Measurements from ENCODE around the gene FBXO38. TPM values are rescaled to one million over a fixed set of nuclear protein-coding genes. Genes with fewer than 3 reads are reported as not detected.

The FBXO38 gene
- total RNA-seq, 1 experiment from 2014 or later: 130 TPM

DNA sequence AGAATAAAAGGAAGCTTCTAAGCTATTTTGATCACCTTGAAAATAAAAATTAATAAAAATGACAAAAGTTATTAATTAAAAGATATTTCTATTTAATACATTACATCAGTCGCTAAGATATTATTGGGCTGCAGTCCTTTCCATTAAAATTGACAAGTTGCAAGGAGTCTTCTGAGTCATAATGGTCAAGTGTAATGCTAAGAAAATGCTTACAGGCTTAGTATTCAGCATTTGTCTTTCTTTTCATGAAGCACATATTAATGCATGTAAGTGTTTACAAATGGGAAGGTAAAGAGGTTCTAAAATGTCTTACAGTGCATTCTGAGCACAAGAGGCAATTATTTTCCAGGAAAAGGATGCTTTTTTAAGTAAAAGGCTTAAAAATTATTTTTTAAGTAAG, 31.1 kb upstream of the FBXO38 start:
- Histone ChIP-seq H3K4me3 (ENCODE audit: low read length) (no peak overlapping the region), H3K9ac (ENCODE audit: low read length) (no peak overlapping the region), H3K4me2 (ENCODE audit: low read depth, low read length, poor library complexity, severe bottlenecking) (no peak overlapping the region), H3K9me2 (replicated peaks; ENCODE audit: insufficient read depth, low read length) (no peaks in the 10 kb centered on the region), H3K4me1 (ENCODE audit: low read length) (no peaks in the 10 kb centered on the region), H4K20me1 (ENCODE audit: insufficient read depth, low read depth, low read length) (no peaks in the 10 kb centered on the region), H2AFZ (ENCODE audit: low read length) (no peak overlapping the region), H3K79me2 (ENCODE audit: low read length) (no peaks in the 10 kb centered on the region), H3K36me3 (ENCODE audit: insufficient read depth, low read length) (no peaks in the 10 kb centered on the region), H3K27me3 (ENCODE audit: low read length) (no peaks in the 10 kb centered on the region), H3K9me3 (ENCODE audit: low read length) (no peaks in the 10 kb centered on the region), H3K27ac (ENCODE audit: low read length) (no peak overlapping the region)
- no peak for DNase-seq

DNA sequence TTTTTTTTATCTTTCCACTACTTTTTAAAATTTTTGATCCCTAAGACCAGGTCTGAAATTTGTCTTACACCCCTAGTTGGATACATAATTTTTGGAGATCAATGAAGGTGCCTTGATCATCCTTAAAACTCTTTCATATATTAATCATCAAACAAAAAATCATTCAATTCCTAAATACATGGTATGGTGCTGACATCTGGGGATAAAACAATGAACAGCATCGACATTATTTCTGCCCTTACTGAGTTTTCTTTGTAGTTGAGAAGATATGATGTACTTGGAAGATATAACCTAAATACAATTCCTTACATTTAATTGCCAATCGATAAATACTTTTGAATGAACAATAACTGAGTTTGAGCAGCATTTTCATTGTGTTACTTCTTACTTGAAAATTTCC, 30.1 kb upstream of the FBXO38 start:
- Histone ChIP-seq H3K36me3 (ENCODE audit: insufficient read depth, low read length) (no peaks in the 10 kb centered on the region), H3K9ac (ENCODE audit: low read length) (no peak overlapping the region), H3K27me3 (ENCODE audit: low read length) (no peaks in the 10 kb centered on the region), H2AFZ (ENCODE audit: low read length) (no peak overlapping the region), H3K79me2 (ENCODE audit: low read length) (no peaks in the 10 kb centered on the region), H3K27ac (ENCODE audit: low read length) (no peak overlapping the region), H3K9me2 (replicated peaks; ENCODE audit: insufficient read depth, low read length) (no peaks in the 10 kb centered on the region), H4K20me1 (ENCODE audit: insufficient read depth, low read depth, low read length) (no peaks in the 10 kb centered on the region), H3K4me2 (ENCODE audit: low read depth, low read length, poor library complexity, severe bottlenecking) (no peak overlapping the region), H3K4me1 (ENCODE audit: low read length) (no peaks in the 10 kb centered on the region), H3K9me3 (ENCODE audit: low read length) (no peaks in the 10 kb centered on the region), H3K4me3 (ENCODE audit: low read length) (no peak overlapping the region)
- DNase-seq: no peak

DNA sequence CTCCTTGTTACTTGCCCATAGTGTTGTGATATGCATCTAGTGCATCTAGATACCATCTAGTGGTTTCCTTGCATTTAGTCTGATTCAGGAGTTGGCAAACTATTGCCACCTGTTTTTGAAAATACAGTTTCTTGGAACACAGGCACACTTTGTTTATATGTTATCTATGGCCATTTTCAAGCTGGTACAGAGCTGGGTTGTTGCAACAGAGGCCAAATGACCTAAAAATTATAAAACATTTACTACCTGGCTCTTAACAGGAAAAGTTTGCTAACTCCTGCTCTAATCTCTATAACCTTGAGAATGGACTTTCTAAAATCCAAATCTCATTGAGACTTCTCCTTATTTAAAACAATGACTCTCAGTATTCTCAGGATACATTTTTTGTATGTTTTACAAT, 19.4 kb upstream of the FBXO38 start:
- Histone ChIP-seq H3K4me2 (ENCODE audit: low read depth, low read length, poor library complexity, severe bottlenecking) (no peak overlapping the region), H3K9me3 (ENCODE audit: low read length) (no peaks in the 10 kb centered on the region; the same call in 1 of the 2 replicates), H3K4me1 (ENCODE audit: low read length) (no peaks in the 10 kb centered on the region), H3K9ac (ENCODE audit: low read length) (no peak overlapping the region), H3K27me3 (ENCODE audit: low read length) (no peaks in the 10 kb centered on the region), H3K36me3 (ENCODE audit: insufficient read depth, low read length) (no peaks in the 10 kb centered on the region), H4K20me1 (ENCODE audit: insufficient read depth, low read depth, low read length) (no peaks in the 10 kb centered on the region), H3K4me3 (ENCODE audit: low read length) (no peak overlapping the region), H3K79me2 (ENCODE audit: low read length) (no peaks in the 10 kb centered on the region), H3K27ac (ENCODE audit: low read length) (no peak overlapping the region), H2AFZ (ENCODE audit: low read length) (no peak overlapping the region), H3K9me2 (replicated peaks; ENCODE audit: insufficient read depth, low read length) (no peaks in the 10 kb centered on the region)
- DNase-seq: no peak

DNA sequence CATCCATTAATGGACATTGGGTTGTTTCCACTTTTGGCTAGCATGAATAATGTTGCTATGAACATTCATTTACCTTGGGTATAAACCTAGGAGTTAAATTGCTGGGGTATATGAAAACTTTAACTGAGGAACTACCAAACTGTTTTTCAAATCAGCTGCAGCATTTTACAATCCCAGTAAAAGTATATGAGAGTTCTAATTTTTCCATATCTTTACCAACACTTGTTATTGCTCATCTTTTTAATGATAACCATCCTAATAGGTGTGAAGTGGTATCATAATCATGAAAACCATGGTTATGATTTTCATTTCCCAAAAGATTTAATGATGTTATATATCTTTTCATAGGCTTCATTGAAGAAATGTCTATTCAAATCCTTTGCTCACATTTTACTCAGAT, 15.5 kb upstream of the FBXO38 start:
- Histone ChIP-seq H3K36me3 (ENCODE audit: insufficient read depth, low read length) (no peaks in the 10 kb centered on the region), H3K27ac (ENCODE audit: low read length) (no peak overlapping the region), H3K9ac (ENCODE audit: low read length) (no peak overlapping the region), H2AFZ (ENCODE audit: low read length) (no peak overlapping the region), H3K4me2 (ENCODE audit: low read depth, low read length, poor library complexity, severe bottlenecking) (no peak overlapping the region), H3K9me2 (replicated peaks; ENCODE audit: insufficient read depth, low read length) (no peaks in the 10 kb centered on the region), H3K79me2 (ENCODE audit: low read length) (no peaks in the 10 kb centered on the region), H4K20me1 (ENCODE audit: insufficient read depth, low read depth, low read length) (no peaks in the 10 kb centered on the region), H3K4me1 (ENCODE audit: low read length) (no peaks in the 10 kb centered on the region), H3K4me3 (ENCODE audit: low read length) (no peak overlapping the region), H3K27me3 (ENCODE audit: low read length) (no peaks in the 10 kb centered on the region), H3K9me3 (ENCODE audit: low read length) (no peaks in the 10 kb centered on the region; the same call in 1 of the 2 replicates)
- DNase-seq: no peak

DNA sequence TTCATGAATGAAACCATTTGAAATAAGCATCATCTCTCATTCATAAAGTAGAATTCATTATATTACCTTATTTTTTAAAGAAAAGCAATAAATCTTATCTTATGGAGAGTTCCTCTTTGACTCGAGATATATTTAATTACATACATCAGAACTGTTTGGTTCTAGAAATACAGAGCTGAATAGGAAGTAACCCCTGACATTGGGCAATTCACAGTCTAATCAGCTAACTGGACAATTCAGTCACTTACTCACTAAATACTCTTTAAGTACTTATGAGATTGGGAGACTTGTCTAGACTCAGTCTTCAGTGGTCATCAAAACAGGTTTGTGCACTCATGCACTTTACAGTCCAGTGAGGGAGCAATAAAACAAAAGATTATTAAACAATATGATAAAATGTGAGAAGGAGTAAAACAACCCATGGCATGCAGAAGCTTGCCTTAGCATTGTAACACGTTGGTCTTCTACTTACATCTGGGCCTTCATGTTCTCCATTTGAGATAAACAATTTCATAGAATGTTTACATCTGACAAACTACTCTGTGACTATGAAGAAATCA, 11.5 kb upstream of the FBXO38 start:
- Histone ChIP-seq H2AFZ (ENCODE audit: low read length) (no peak overlapping the region), H3K9me3 (ENCODE audit: low read length) (no peaks in the 10 kb centered on the region; the same call in 1 of the 2 replicates)
- no peak for DNase-seq

DNA sequence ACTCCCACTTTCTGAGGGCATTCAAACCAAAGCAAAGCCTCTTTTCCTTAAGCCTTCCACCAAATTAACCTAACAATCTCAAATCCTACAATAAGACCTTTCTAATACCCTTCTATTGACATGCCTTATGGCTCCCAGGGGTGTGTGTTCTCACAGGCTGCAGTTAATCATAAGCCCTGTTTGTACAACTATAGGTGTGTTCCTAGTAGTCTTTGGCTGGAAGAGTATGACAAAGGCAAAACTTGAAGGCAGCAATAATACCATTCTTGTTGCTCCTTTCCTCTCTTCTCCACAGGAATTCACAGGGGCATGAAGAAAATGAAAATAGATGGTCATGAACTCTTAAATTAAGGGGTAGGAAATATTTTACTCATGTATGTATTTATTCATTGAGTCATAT, 10.9 kb upstream of the FBXO38 start:
- H3K36me3 ChIP-seq (ENCODE audit: insufficient read depth, low read length): no peaks in the 10 kb centered on the region
- H3K27me3 ChIP-seq (ENCODE audit: low read length): no peaks in the 10 kb centered on the region
- H3K4me2 ChIP-seq (ENCODE audit: low read depth, low read length, poor library complexity, severe bottlenecking): no peak overlapping the region
- H3K4me1 ChIP-seq (ENCODE audit: low read length): no peaks in the 10 kb centered on the region
- H3K4me3 ChIP-seq (ENCODE audit: low read length): no peak overlapping the region
- no peak overlapping the region for H2AFZ ChIP-seq (ENCODE audit: low read length)
- no peak for DNase-seq
- H3K9ac ChIP-seq (ENCODE audit: low read length): no peak overlapping the region
- no peaks in the 10 kb centered on the region for H3K79me2 ChIP-seq (ENCODE audit: low read length)
- no peak overlapping the region for H3K27ac ChIP-seq (ENCODE audit: low read length)
- no peaks in the 10 kb centered on the region for H3K9me2 ChIP-seq (replicated peaks; ENCODE audit: insufficient read depth, low read length)
- H3K9me3 ChIP-seq (ENCODE audit: low read length): no peaks in the 10 kb centered on the region; the same call in 1 of the 2 replicates
- H4K20me1 ChIP-seq (ENCODE audit: insufficient read depth, low read depth, low read length): no peaks in the 10 kb centered on the region

More for the DNA sequence above, 11.5 kb upstream of the FBXO38 start:
- Histone ChIP-seq H3K9me2 (replicated peaks; ENCODE audit: insufficient read depth, low read length) (no peaks in the 10 kb centered on the region), H3K27ac (ENCODE audit: low read length) (no peak overlapping the region), H4K20me1 (ENCODE audit: insufficient read depth, low read depth, low read length) (no peaks in the 10 kb centered on the region), H3K79me2 (ENCODE audit: low read length) (no peaks in the 10 kb centered on the region), H3K4me3 (ENCODE audit: low read length) (no peak overlapping the region), H3K9ac (ENCODE audit: low read length) (no peak overlapping the region), H3K4me1 (ENCODE audit: low read length) (no peaks in the 10 kb centered on the region), H3K27me3 (ENCODE audit: low read length) (no peaks in the 10 kb centered on the region), H3K36me3 (ENCODE audit: insufficient read depth, low read length) (no peaks in the 10 kb centered on the region), H3K4me2 (ENCODE audit: low read depth, low read length, poor library complexity, severe bottlenecking) (no peak overlapping the region)

DNA sequence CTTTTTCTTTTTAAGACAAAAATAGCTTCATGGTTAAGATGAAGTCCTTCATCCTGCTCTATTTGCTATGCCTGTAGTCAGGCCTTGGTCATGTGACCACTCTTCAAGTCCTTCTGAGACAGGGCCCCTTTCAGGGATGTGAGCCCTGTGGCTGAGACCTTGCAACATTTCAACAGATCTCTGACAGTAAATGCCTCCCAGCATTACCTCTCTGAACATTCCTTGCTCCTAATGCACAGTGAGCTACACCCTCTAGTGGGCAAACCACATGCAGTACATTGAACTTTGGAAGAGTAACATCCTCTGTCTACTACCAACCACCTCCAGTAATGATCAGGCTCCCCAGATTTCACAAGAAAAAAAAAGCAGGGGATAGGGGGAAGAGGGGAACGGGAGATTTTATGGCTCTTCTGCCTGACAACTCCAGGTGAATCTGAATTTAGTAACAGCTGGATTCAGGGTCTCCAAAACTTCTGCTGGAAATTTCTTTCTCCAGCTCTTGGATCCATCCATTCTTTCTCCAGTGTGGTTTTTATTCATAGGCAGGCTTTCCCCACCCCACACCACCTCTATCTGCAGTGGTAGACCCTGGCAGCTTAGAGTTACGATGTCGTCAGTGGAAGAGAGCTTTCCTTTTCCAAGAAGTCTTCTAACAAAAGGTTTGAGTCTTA, 8.9 kb upstream of the FBXO38 start:
- Histone ChIP-seq H3K9me2 (replicated peaks; ENCODE audit: insufficient read depth, low read length) (no peaks in the 10 kb centered on the region), H3K79me2 (ENCODE audit: low read length) (no peaks in the 10 kb centered on the region), H3K9ac (ENCODE audit: low read length) (no peak overlapping the region), H3K9me3 (ENCODE audit: low read length) (no peaks in the 10 kb centered on the region; the same call in 1 of the 2 replicates), H3K36me3 (ENCODE audit: insufficient read depth, low read length) (no peaks in the 10 kb centered on the region), H2AFZ (ENCODE audit: low read length) (no peak overlapping the region), H3K27ac (ENCODE audit: low read length) (no peak overlapping the region), H3K27me3 (ENCODE audit: low read length) (no peaks in the 10 kb centered on the region), H3K4me1 (ENCODE audit: low read length) (no peaks in the 10 kb centered on the region), H3K4me3 (ENCODE audit: low read length) (no peak overlapping the region), H4K20me1 (ENCODE audit: insufficient read depth, low read depth, low read length) (no peaks in the 10 kb centered on the region), H3K4me2 (ENCODE audit: low read depth, low read length, poor library complexity, severe bottlenecking) (no peak overlapping the region)
- peak; percentile 77 for DNase-seq

DNA sequence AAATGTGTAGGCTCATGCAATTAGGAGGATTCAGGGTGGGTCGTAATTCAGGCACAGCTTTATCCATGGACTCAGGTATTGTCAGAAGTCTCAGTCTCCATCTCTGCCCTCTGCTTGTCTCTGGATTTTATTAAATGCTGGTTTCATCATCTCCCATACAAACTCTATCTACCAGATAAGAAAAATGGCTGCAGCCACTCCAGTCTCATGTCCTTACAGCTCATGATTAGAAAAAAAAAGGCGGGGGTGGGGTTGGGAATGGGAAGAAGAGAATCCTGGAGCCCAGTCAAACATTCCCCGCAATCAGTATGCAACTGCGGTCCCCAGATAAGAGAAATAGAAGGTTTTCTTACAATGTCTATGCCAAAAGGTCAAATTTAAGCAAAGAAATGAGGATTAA, 7.6 kb upstream of the FBXO38 start:
- DNase-seq: no peak
- H3K4me2 ChIP-seq (ENCODE audit: low read depth, low read length, poor library complexity, severe bottlenecking): no peak overlapping the region
- no peaks in the 10 kb centered on the region for H3K4me1 ChIP-seq (ENCODE audit: low read length)
- no peaks in the 10 kb centered on the region for H3K36me3 ChIP-seq (ENCODE audit: insufficient read depth, low read length)
- H3K27me3 ChIP-seq (ENCODE audit: low read length): no peaks in the 10 kb centered on the region
- H3K27ac ChIP-seq (ENCODE audit: low read length): no peak overlapping the region
- H3K9me3 ChIP-seq (ENCODE audit: low read length): no peaks in the 10 kb centered on the region; the same call in 1 of the 2 replicates
- H3K4me3 ChIP-seq (ENCODE audit: low read length): no peak overlapping the region
- no peak overlapping the region for H3K9ac ChIP-seq (ENCODE audit: low read length)
- no peak overlapping the region for H2AFZ ChIP-seq (ENCODE audit: low read length)
- no peaks in the 10 kb centered on the region for H4K20me1 ChIP-seq (ENCODE audit: insufficient read depth, low read depth, low read length)
- no peaks in the 10 kb centered on the region for H3K79me2 ChIP-seq (ENCODE audit: low read length)
- no peaks in the 10 kb centered on the region for H3K9me2 ChIP-seq (replicated peaks; ENCODE audit: insufficient read depth, low read length)

All from Karpas-422 (cell line).